K562 (cell line): ENCODE measurements around the gene THG1L. TPM values are rescaled to one million over a fixed set of nuclear protein-coding genes. Genes with fewer than 3 reads are reported as not detected.

ENCODE experiments used
- BCOR ChIP-seq: fragments of 450-650 bp; IDR thresholded peaks from 2 replicates; pipeline ENCODE4 v1.6.1; 2016
- JUN ChIP-seq, 2 experiments: sonication (generic) in 1 of 2; formaldehyde crosslinking in 1 of 2; IDR thresholded peaks; 2 replicates each; pipeline versions ENCODE4 v1.6.1 to v1.8.0; 2012 to 2022; ENCODE audit warnings: borderline replicate concordance in 2 of 2, mild to moderate bottlenecking in 2 of 2, improper control_type of control experiment in 1 of 2, low read depth in 1 of 2, low read length in 1 of 2, missing genetic modification reagents in 1 of 2
- NFRKB ChIP-seq: fragments of 450-650 bp; IDR thresholded peaks from 2 replicates; pipeline ENCODE4 v1.6.1; 2016; ENCODE audit warnings: low read depth
- NR2C2 ChIP-seq, 2 experiments: fragments of 200-800 bp in 1 of 2; sonication (Bioruptor generic) in 1 of 2; sonication (generic) in 1 of 2; formaldehyde crosslinking in 1 of 2; IDR thresholded peaks; 2 replicates each; pipeline versions ENCODE4 v1.6.1 to v1.8.0; 2016 to 2022; ENCODE audit warnings: mild to moderate bottlenecking in 1 of 2, missing compliant biosample characterization in 1 of 2, missing genetic modification characterization in 1 of 2, missing genetic modification reagents in 1 of 2
- TCF7 ChIP-seq: sonication (generic); IDR thresholded peaks from 2 replicates; pipeline ENCODE4 v1.6.1; 2016; ENCODE audit warnings: antibody characterized with exemption, borderline replicate concordance
- TEAD4 ChIP-seq, 2 experiments: sonication (generic) in 1 of 2; formaldehyde crosslinking in 1 of 2; IDR thresholded peaks; 2 replicates each; pipeline versions ENCODE4 v1.6.1 to v1.8.0; 2012 to 2022; ENCODE audit warnings: borderline replicate concordance in 1 of 2, inconsistent platforms in 1 of 2, low read length in 1 of 2, mild to moderate bottlenecking in 1 of 2, missing genetic modification reagents in 1 of 2
- ZNF140 ChIP-seq: fragments of 250-450 bp; sonication (Bioruptor Pico); IDR thresholded peaks from 2 replicates; pipeline ENCODE4 v1.8.0; 2021; ENCODE audit warnings: moderate library complexity, mild to moderate bottlenecking, inconsistent platforms
- ZNF57 ChIP-seq: fragments of 450-650 bp; formaldehyde crosslinking; IDR thresholded peaks from 2 replicates; pipeline ENCODE4 v1.4.0; 2020; ENCODE audit warnings: mild to moderate bottlenecking, moderate library complexity
- polyA plus RNA-seq, 8 experiments: library from polyadenylated mRNA; depleted of rRNA in 4 of 8; stranded (reverse) in 5 of 8; unstranded in 3 of 8; fragments of >200 nt; fragmentation: Nextera tagmentation in 2 of 8; fragmentation: Illumina TruSeq in 1 of 8; extraction: Ambion mirVana in 2 of 8; extraction: Trizol in 1 of 8; gene quantifications; 2 replicates each; pipeline versions ENCODE4 v1.2.1 to v1.2.3, GENCODE V29; 2011 to 2014; ENCODE audit warnings: inconsistent platforms in 1 of 8, missing spikeins in 1 of 8
- total RNA-seq, 7 experiments: library from RNA; depleted of rRNA in 6 of 7; stranded (reverse); fragments of >200 nt in 6 of 7; fragmentation: Illumina TruSeq in 2 of 7; extraction: Trizol in 2 of 7; gene quantifications; 2 replicates each; pipeline versions ENCODE4 v1.2.1 to v1.2.3, GENCODE V29; 2011 to 2021; ENCODE audit warnings: low replicate concordance in 1 of 7
- TF ChIP-seq, protein P1 (sequence below): fragments of 250-450 bp; sonication (Bioruptor Pico); IDR thresholded peaks from 2 replicates; pipeline ENCODE4 v1.4.0; 2020
- TF ChIP-seq, protein P2 (sequence below): sonication (generic); formaldehyde crosslinking; IDR thresholded peaks from 2 replicates; pipeline ENCODE4 v1.8.0; 2023; ENCODE audit warnings: missing genetic modification reagents, mild to moderate bottlenecking, borderline replicate concordance
- TF ChIP-seq, protein P3 (sequence below): fragments of 450-650 bp; IDR thresholded peaks from 2 replicates; pipeline ENCODE4 v1.6.1; 2017; ENCODE audit warnings: antibody characterized with exemption
- TF ChIP-seq, protein P4 (sequence below): fragments of 450-650 bp; formaldehyde crosslinking; IDR thresholded peaks from 2 replicates; pipeline ENCODE4 v1.4.0; 2020; ENCODE audit warnings: mild to moderate bottlenecking, moderate library complexity

The THG1L gene
- total and polyA plus RNA-seq, 9 of the 15 experiments (the other 6 are each of a cell fraction or from before 2014, with no cell fraction given), result 21.8 to 40.7 (median 28.0) TPM

DNA sequence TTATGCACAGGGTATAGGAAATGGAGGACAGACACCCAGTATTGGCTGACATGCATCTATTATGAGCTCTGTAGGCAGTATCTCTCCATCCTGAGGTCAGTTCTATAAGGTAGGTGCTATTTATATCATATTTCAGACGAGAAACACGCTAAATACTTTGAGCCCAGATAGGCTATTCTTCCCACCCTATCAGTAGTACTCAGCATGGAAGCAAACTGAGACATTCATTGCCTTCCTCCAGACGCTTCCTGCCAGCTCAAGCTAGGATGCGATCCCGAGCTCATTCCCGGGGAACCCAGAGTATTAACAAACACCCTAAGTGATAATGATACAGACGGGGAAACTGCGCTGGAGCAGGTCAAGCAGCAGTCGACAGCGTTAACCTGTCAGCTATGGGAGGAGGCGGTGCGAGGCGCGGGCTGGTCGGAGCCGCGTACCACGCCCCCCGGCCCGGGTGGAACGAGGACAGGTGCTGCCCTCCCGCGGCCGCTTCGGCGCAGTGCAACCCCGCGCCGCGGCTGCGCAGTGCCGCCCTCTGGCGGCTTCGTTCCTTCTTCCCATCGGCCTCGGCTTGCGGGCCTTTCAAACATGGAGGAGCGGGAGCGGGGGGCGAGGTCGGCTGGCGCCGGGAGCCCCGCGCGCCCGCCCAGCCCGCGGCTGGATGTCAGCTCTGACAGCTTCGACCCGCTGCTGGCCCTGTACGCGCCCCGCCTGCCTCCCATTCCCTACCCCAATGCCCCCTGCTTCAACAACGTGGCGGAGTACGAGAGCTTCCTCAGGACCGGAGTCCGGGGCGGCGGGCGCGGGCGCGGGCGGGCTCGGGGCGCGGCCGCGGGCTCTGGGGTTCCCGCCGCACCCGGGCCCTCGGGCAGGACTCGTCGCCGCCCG is 12.2 kb downstream of the THG1L start, which contains the start of gene LSM11 (continued):
- TF ChIP-seq JUN (IDR thresholded peaks at IDR 0.05; ENCODE audit: borderline replicate concordance, low read depth, low read length) (0 out of 2 replicates have a peak, but pooled peaks have one; percentile 12), JUN (CRISPR knock-in tag; IDR thresholded peaks at IDR 0.05; ENCODE audit: borderline replicate concordance) (no peak), TEAD4 (IDR thresholded peaks at IDR 0.05; ENCODE audit: low read length) (0 out of 2 replicates have a peak, but pooled peaks have one; percentile 32), TEAD4 (CRISPR knock-in tag; IDR thresholded peaks at IDR 0.05; ENCODE audit: borderline replicate concordance) (no peak), ZNF57 (no peak), NR2C2 (CRISPR knock-in tag; IDR thresholded peaks at IDR 0.05) (no peak), NR2C2 (tag; IDR thresholded peaks at IDR 0.05) (no peak), NFRKB (no peak), ZNF140 (CRISPR knock-in tag) (no peak), BCOR (no peak), TCF7 (peak; percentile 43; the same call in 1 of the 2 replicates)
- TF ChIP-seq, protein P1, sequence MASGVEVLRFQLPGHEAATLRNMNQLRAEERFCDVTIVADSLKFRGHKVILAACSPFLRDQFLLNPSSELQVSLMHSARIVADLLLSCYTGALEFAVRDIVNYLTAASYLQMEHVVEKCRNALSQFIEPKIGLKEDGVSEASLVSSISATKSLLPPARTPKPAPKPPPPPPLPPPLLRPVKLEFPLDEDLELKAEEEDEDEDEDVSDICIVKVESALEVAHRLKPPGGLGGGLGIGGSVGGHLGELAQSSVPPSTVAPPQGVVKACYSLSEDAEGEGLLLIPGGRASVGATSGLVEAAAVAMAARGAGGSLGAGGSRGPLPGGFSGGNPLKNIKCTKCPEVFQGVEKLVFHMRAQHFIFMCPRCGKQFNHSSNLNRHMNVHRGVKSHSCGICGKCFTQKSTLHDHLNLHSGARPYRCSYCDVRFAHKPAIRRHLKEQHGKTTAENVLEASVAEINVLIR (CRISPR knock-in tag), result no peak
- TF ChIP-seq, protein P2, sequence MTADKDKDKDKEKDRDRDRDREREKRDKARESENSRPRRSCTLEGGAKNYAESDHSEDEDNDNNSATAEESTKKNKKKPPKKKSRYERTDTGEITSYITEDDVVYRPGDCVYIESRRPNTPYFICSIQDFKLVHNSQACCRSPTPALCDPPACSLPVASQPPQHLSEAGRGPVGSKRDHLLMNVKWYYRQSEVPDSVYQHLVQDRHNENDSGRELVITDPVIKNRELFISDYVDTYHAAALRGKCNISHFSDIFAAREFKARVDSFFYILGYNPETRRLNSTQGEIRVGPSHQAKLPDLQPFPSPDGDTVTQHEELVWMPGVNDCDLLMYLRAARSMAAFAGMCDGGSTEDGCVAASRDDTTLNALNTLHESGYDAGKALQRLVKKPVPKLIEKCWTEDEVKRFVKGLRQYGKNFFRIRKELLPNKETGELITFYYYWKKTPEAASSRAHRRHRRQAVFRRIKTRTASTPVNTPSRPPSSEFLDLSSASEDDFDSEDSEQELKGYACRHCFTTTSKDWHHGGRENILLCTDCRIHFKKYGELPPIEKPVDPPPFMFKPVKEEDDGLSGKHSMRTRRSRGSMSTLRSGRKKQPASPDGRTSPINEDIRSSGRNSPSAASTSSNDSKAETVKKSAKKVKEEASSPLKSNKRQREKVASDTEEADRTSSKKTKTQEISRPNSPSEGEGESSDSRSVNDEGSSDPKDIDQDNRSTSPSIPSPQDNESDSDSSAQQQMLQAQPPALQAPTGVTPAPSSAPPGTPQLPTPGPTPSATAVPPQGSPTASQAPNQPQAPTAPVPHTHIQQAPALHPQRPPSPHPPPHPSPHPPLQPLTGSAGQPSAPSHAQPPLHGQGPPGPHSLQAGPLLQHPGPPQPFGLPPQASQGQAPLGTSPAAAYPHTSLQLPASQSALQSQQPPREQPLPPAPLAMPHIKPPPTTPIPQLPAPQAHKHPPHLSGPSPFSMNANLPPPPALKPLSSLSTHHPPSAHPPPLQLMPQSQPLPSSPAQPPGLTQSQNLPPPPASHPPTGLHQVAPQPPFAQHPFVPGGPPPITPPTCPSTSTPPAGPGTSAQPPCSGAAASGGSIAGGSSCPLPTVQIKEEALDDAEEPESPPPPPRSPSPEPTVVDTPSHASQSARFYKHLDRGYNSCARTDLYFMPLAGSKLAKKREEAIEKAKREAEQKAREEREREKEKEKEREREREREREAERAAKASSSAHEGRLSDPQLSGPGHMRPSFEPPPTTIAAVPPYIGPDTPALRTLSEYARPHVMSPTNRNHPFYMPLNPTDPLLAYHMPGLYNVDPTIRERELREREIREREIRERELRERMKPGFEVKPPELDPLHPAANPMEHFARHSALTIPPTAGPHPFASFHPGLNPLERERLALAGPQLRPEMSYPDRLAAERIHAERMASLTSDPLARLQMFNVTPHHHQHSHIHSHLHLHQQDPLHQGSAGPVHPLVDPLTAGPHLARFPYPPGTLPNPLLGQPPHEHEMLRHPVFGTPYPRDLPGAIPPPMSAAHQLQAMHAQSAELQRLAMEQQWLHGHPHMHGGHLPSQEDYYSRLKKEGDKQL, result no peak
- TF ChIP-seq, protein P3, sequence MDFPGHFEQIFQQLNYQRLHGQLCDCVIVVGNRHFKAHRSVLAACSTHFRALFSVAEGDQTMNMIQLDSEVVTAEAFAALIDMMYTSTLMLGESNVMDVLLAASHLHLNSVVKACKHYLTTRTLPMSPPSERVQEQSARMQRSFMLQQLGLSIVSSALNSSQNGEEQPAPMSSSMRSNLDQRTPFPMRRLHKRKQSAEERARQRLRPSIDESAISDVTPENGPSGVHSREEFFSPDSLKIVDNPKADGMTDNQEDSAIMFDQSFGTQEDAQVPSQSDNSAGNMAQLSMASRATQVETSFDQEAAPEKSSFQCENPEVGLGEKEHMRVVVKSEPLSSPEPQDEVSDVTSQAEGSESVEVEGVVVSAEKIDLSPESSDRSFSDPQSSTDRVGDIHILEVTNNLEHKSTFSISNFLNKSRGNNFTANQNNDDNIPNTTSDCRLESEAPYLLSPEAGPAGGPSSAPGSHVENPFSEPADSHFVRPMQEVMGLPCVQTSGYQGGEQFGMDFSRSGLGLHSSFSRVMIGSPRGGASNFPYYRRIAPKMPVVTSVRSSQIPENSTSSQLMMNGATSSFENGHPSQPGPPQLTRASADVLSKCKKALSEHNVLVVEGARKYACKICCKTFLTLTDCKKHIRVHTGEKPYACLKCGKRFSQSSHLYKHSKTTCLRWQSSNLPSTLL, result no peak
- TF ChIP-seq, protein P4, sequence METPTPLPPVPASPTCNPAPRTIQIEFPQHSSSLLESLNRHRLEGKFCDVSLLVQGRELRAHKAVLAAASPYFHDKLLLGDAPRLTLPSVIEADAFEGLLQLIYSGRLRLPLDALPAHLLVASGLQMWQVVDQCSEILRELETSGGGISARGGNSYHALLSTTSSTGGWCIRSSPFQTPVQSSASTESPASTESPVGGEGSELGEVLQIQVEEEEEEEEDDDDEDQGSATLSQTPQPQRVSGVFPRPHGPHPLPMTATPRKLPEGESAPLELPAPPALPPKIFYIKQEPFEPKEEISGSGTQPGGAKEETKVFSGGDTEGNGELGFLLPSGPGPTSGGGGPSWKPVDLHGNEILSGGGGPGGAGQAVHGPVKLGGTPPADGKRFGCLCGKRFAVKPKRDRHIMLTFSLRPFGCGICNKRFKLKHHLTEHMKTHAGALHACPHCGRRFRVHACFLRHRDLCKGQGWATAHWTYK (CRISPR knock-in tag), result no peak; the same call in 1 of the 2 replicates
